GM18868 (cell line): ENCODE measurements around the gene DNAH12.
A peak's percentile ranks its signal among the peaks of the same experiment; 100 is the strongest.

Experiments used
- ATAC-seq: cut with Tn5 transposase; IDR thresholded peaks from one replicate; pipeline ENCODE4 v1.9.1; 2021; ENCODE audit warnings: mild to moderate bottlenecking, moderate library complexity; ENCODE audit not compliant: unreplicated experiment

Gene DNAH12, protein sequence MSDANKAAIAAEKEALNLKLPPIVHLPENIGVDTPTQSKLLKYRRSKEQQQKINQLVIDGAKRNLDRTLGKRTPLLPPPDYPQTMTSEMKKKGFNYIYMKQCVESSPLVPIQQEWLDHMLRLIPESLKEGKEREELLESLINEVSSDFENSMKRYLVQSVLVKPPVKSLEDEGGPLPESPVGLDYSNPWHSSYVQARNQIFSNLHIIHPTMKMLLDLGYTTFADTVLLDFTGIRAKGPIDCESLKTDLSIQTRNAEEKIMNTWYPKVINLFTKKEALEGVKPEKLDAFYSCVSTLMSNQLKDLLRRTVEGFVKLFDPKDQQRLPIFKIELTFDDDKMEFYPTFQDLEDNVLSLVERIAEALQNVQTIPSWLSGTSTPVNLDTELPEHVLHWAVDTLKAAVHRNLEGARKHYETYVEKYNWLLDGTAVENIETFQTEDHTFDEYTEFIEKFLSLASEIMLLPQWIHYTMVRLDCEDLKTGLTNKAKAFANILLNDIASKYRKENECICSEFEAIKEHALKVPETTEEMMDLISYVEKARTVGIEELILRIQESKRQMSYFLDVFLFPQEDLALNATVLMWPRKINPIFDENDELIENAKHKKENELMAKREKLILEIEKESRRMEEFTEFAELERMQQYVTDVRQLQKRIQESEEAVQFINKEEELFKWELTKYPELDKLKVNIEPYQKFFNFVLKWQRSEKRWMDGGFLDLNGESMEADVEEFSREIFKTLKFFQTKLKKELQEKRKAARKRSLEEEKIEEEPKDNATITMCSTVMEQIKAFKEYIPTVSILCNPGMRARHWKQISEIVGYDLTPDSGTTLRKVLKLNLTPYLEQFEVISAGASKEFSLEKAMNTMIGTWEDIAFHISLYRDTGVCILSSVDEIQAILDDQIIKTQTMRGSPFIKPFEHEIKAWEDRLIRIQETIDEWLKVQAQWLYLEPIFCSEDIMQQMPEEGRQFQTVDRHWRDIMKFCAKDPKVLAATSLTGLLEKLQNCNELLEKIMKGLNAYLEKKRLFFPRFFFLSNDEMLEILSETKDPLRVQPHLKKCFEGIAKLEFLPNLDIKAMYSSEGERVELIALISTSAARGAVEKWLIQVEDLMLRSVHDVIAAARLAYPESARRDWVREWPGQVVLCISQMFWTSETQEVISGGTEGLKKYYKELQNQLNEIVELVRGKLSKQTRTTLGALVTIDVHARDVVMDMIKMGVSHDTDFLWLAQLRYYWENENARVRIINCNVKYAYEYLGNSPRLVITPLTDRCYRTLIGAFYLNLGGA (N-terminal part only)

DNA sequence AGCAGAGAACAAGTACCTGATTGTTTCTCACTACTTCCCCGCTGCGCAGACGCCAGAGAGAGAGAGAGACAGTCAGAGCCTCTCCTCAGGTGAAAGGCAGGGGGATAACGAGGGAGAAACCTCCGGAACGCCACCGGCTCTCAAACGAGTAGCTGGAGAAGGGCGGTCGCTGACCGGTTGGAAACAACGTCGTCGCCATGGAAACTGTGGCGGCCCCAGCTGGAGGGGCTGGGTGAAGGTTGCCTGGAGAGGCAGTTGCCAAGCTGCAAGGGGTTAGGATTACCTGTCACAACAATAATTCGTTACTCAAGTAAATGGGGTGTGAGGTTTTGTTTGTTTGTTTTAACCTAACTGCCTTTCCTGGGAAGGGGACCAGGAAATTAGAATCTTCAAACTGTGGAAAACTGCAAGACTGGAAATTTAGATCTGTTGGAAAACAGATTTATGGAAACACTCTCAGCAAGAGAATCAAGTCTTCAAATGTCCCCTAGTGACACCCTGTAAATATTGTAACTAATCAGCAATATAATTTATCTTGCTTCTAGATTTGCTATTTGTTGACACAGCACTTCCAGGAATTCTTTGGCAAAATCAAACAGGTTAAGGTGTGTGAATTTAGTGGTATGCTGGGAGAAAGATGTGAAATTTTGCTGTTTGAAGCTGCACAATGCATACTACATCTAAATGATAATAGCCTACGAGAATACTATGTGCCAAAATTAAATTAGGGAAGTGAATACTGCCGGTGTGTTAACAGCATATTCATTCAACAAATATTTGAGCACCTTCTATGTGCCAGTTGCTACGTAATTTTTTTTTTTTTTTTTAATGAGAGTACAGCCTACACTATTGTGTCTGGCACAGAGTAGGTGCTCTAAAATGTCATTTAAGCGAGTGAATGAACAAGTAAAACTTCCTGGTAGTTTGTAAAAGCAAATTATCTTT, at the start of gene DNAH12:
TSS of gene DNAH12 (minus strand) at position 164 of the 945 bp plus-strand sequence. CDS start 1,474 bp downstream, outside the sequence.
- ATAC-seq, result peak; percentile 43

- no peak for ATAC-seq
Measured at GRCh38 chr3:57592306-57592705, 48.2 kb upstream of the DNAH12 start.

GRCh38 chr3:57587905-57588304, 43.8 kb upstream of the DNAH12 start:
- ATAC-seq, result no peak

- no peak for ATAC-seq
Measured at GRCh38 chr3:57586778-57587177, 42.6 kb upstream of the DNAH12 start.

- no peak for ATAC-seq
Measured at GRCh38 chr3:57583544-57583943, 39.4 kb upstream of the DNAH12 start.

DNA sequence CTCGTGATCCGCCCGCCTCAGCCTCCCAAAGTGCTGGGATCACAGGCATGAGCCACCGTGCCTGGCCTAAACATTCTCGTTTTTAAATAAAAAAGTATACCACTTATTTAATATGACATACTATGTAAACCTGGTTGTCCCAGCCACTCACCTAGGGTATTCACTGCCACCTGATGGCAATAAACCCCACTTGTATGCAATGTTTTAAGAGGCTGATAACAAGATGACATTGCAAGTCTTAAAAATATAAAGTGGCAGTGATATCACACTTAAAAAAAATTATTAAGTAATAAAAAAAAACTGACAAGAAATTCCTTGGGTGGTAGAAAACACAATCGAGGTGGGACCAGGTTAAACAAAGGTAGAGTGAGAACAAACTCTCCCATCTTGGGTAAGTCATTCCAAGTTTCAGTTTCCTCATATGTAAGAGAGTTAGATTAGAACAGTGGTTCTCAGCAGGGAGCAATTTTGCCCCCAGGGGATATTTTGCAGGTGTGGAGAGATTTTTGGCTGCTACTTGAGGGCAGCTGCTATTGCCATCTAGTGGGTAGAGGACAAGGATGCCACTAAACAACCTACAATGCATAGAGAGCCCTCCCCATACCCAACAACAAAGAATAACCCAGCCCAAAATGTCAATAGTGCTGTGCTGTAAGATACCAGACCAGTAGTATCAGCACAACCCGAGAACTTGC, 38.5 kb upstream of the DNAH12 start:
- ATAC-seq, result no peak

GRCh38 chr3:57577801-57578200, 33.7 kb upstream of the DNAH12 start:
- ATAC-seq, result no peak

DNA sequence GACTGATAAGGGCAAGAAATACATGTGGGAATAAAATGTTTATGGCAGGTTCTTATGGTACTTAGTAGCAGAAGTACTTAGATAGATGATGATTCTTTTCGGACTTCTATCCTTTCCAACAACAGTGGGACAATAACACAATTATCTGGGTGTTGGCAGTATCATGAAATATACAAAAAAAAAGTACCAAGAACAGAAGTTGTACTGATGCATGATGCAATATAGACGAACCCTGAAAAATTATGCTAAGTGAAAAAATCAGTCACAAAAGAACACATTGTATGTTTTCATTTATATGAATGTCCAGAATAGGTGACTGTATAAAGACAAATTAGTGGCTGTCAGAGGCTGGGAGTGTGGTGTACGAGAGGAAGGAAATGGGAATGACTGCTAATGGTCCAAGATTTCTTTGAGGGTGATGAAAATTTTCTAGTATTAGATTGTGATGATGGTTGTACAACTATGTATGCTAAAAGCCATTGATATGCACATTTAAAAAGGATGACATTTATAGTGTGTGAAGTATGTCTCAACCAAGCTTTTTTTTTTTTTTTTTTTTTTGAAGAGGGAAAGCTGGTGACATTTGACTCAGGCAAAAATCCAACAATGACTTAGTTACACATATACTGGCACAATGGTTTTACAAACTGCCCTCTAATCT, 32.0 kb upstream of the DNAH12 start:
- no peak for ATAC-seq

GRCh38 chr3:57572096-57572495, 28.0 kb upstream of the DNAH12 start:
- no peak for ATAC-seq

DNA sequence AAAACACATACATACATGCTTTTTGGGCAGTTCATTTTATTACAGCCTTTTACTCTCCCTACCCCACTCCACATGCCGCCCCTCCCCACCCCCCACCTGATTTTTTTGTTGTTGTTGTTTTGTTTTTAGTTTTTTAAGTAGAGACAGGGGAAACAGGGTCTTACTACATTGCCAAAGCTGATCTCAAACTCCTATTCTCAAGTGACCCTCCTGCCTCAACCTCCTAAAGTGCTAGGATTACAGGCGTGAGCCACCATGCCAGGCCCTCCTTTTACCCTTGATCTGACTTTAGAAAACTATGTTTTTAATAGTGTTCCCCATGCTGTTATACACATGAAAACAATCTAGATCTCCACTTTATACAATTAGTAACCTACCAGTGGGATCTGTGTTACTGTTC, 26.7 kb upstream of the DNAH12 start:
- no peak for ATAC-seq

GRCh38 chr3:57569859-57570450, 25.8 kb upstream of the DNAH12 start:
- ATAC-seq, result no peak

DNA sequence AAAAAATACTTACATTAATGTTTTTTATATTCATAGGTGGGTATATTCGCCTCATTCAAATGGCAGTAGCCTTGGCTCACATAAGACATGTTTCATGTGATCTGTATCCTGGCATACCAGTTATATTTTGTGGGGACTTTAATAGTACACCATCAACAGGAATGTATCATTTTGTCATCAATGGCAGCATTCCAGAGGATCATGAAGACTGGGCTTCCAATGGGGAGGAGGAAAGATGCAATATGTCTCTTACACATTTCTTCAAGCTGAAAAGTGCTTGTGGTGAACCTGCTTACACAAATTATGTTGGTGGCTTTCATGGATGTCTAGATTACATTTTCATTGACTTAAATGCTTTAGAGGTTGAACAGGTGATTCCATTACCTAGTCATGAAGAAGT, 15.4 kb upstream of the DNAH12 start:
- no peak for ATAC-seq

- no peak for ATAC-seq
Measured at GRCh38 chr3:57557085-57557537, 13.0 kb upstream of the DNAH12 start.

DNA sequence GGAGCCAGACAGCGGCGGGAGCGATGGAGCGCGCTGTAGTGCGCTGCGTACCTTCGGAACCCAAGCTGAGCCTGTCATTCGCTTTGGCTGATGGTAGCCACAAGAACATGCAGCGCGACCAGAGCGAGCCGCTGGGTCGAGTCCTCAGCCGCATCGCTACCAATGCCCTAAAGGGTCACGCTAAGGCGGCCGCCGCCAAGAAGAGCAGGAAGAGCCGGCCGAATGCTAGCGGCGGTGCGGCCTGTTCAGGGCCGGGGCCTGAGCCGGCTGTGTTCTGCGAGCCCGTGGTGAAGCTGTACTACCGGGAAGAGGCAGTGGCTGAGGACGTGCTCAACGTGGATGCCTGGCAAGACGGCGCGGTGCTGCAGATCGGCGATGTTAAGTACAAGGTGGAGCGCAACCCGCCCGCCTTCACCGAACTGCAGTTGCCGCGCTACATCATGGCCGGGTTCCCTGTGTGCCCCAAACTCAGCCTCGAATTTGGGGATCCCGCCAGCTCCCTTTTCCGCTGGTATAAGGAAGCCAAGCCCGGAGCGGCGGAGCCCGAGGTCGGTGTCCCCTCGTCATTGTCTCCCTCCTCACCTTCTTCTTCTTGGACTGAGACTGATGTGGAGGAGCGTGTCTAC, 12.4 kb upstream of the DNAH12 start:
- ATAC-seq, result peak; percentile 22

DNA sequence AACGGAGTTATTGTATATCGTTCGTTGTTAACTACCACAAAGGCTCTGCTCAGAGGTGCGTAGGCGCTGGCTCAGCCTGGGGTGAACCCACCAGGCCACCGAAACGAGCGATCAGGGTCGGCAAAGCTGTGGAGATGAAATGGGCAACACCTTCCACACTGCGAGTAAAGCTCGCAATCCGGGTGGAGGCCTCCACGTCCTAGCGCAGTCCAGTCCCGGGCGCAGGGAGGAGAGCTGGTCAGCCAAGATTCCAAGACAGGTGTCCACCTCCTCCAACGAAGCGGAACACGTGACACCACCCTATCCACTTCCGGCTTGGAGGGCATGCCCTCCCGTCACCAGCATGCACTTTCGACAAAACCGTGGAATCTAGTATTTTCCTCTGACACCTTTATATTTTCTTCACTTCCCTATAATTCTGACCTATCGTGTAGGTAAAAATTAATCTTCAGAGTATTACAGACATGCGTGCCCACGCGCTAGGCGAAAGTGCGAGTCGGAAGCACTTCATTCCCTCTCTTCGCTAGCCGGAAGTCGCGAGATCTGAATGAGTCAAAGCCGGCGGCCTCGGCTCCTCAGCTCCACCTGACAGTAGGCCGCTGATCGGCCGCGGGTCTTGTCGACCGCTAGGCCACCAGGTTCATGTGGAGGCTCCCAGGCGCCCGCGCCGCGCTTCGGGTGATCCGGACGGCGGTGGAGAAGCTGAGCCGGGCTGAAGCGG, 11.8 kb upstream of the DNAH12 start, which contains the start of gene PDE12:
TSS of gene PDE12 (plus strand) at position 537 of the 721 bp plus-strand sequence. CDS start at position 643, 106 bp downstream.
- peak; percentile 86 for ATAC-seq

- no peak for ATAC-seq
Measured at GRCh38 chr3:57555306-57555705, 11.2 kb upstream of the DNAH12 start.

GRCh38 chr3:57546616-57547015, 2.5 kb upstream of the DNAH12 start:
- ATAC-seq, result no peak
